K562 (cell line): ENCODE data around the gene TBX10. TPM values are rescaled to one million over a fixed set of nuclear protein-coding genes. Genes with fewer than 3 reads are reported as not detected.
A peak's percentile ranks its signal among the peaks of the same experiment; 100 is the strongest.

ENCODE experiments used
- ATAC-seq: fragments of 200-7000 bp; cut with Tn5 transposase; 3 replicates; pipeline ENCODE4 v1.9.1; 2020; ENCODE audit warnings: moderate library complexity
- BruUV-seq: library from RNA; stranded (reverse); fragments of 400-500 nt; replicated peaks from 2 replicates; lab custom pipeline; 2021; lab: Mats Ljungman, UMichigan
- CTCF ChIA-PET: fragments of 300-600 bp; formaldehyde crosslinking; extraction: SDS; loops from one replicate; lab custom pipeline; 2021; ENCODE audit warnings: low intra/inter-chr PET ratio; lab: Yijun Ruan, JAX
- POLR2A ChIA-PET: fragments of 300-600, 350-650 bp; sonication (Branson Sonifier 250); formaldehyde crosslinking; extraction: SDS; loops from one replicate; lab custom pipeline; 2021; ENCODE audit warnings: antibody characterized with exemption, inconsistent platforms; lab: Yijun Ruan, JAX
- DNase-seq, 4 experiments: peaks; one replicate each; pipeline versions ENCODE4 v3.0.0 to v3.0.0-alpha.2; 2011 to 2018; ENCODE audit warnings: low spot score in 3 of 4, mixed read lengths in 3 of 4; ENCODE audit errors: extremely low read depth in 1 of 4
- FAIRE-seq: peaks from 2 replicates; lab custom pipeline; 2011; peaks lifted over from hg19 to GRCh38; lab: Jason Lieb, UNC
- H2AFZ ChIP-seq: 2 replicates; pipeline ENCODE4 v1.6.0; 2011; ENCODE audit warnings: low read depth, low read length, control low read depth, inconsistent platforms
- H3K27ac ChIP-seq: fragments of 200-600 bp; 3 replicates; pipeline ENCODE4 v1.8.0; 2011; ENCODE audit warnings: low read depth, mild to moderate bottlenecking, control low read depth, inconsistent platforms, low read length, moderate library complexity, mixed read lengths; ENCODE audit errors: extremely low read depth
- H3K27me3 ChIP-seq, 2 experiments: fragments of 300-600 bp in 1 of 2; 2 replicates in 1 of 2; 3 replicates in 1 of 2; pipeline versions ENCODE4 v1.6.0 to v1.8.0; 2011; ENCODE audit warnings: inconsistent platforms in 2 of 2, low read length in 2 of 2, mild to moderate bottlenecking in 1 of 2, mixed read lengths in 1 of 2, moderate library complexity in 1 of 2; ENCODE audit not compliant: control insufficient read depth in 2 of 2, insufficient read depth in 2 of 2
- H3K36me3 ChIP-seq: fragments of 300-600 bp; 3 replicates; pipeline ENCODE4 v1.8.0; 2011; ENCODE audit warnings: mild to moderate bottlenecking, low read length, inconsistent platforms; ENCODE audit not compliant: control insufficient read depth, insufficient read depth
- H3K4me1 ChIP-seq, 2 experiments: fragments of 200-600 bp in 1 of 2; replicated peaks in 1 of 2; 2 replicates in 1 of 2; 3 replicates in 1 of 2; pipeline versions ENCODE4 v1.5.1 to v1.8.0; 2011; ENCODE audit warnings: inconsistent platforms in 2 of 2, low read length in 2 of 2, mild to moderate bottlenecking in 1 of 2, mixed read lengths in 1 of 2, moderate library complexity in 1 of 2; ENCODE audit not compliant: control insufficient read depth in 2 of 2, insufficient read depth in 2 of 2
- H3K4me2 ChIP-seq: 2 replicates; pipeline ENCODE4 v1.6.1; 2011; ENCODE audit warnings: low read length, control low read depth, inconsistent platforms, mixed read lengths; ENCODE audit not compliant: insufficient read depth
- H3K4me3 ChIP-seq: fragments of 200-600 bp; sonication (generic), shearing (Covaris generic); 2 replicates; pipeline ENCODE4 v1.5.1; 2016; ENCODE audit warnings: control low read depth, inconsistent platforms
- H3K79me2 ChIP-seq: fragments of 200-600 bp; 3 replicates; pipeline ENCODE4 v1.8.0; 2011; ENCODE audit warnings: low read length, inconsistent platforms; ENCODE audit not compliant: control insufficient read depth, insufficient read depth
- H3K9ac ChIP-seq, 2 experiments: 2 replicates each; pipeline versions ENCODE4 v1.6.0 to v1.6.1; 2011; ENCODE audit warnings: low read depth in 2 of 2, low read length in 2 of 2, control low read depth in 1 of 2, inconsistent platforms in 1 of 2, mild to moderate bottlenecking in 1 of 2, mixed read lengths in 1 of 2; ENCODE audit not compliant: insufficient read depth in 1 of 2
- H3K9me1 ChIP-seq: one replicate; pipeline ENCODE4 v1.6.0; 2011; ENCODE audit warnings: inconsistent platforms, mild to moderate bottlenecking, low read length, moderate library complexity; ENCODE audit not compliant: control insufficient read depth, insufficient read depth
- H3K9me3 ChIP-seq: replicated peaks from 2 replicates; pipeline ENCODE4 v1.5.1; 2011; ENCODE audit warnings: low read depth, low read length, inconsistent platforms; ENCODE audit not compliant: control insufficient read depth, insufficient read depth
- H4K20me1 ChIP-seq: replicated peaks from 2 replicates; pipeline ENCODE4 v1.6.1; 2011; ENCODE audit warnings: low read length, inconsistent platforms, mixed read lengths; ENCODE audit not compliant: control insufficient read depth, insufficient read depth
- ASH1L ChIP-seq: fragments of 450-650 bp; IDR thresholded peaks from 2 replicates; pipeline ENCODE4 v1.6.1; 2018; ENCODE audit warnings: borderline replicate concordance, mild to moderate bottlenecking, low read depth; ENCODE audit not compliant: partially characterized antibody
- CAMTA2 ChIP-seq: fragments of 250-450 bp; sonication (Bioruptor Pico); conservative IDR thresholded peaks from 2 replicates; pipeline ENCODE4 v1.5.1; 2022
- CC2D1A ChIP-seq: fragments of 450-650 bp; IDR thresholded peaks from 2 replicates; pipeline ENCODE4 v1.6.1; 2017; ENCODE audit warnings: mild to moderate bottlenecking
- CHD1 ChIP-seq: fragments of 200-600 bp; sonication (generic); IDR thresholded peaks from one replicate; pipeline ENCODE4 v1.6.1; 2012; ENCODE audit warnings: mild to moderate bottlenecking, moderate library complexity, low read length, inconsistent platforms
- CLOCK ChIP-seq: fragments of 250-450 bp; sonication (Bioruptor Pico); IDR thresholded peaks from 2 replicates; pipeline ENCODE4 v1.4.0; 2020; ENCODE audit warnings: mild to moderate bottlenecking, moderate library complexity, borderline replicate concordance
- HIVEP1 ChIP-seq: fragments of 250-450 bp; sonication (Bioruptor Pico); IDR thresholded peaks from 2 replicates; pipeline ENCODE4 v1.4.0; 2020; ENCODE audit warnings: mild to moderate bottlenecking
- HOMEZ ChIP-seq: fragments of 250-450 bp; sonication (Bioruptor Pico); IDR thresholded peaks from 2 replicates; pipeline ENCODE4 v1.4.0; 2020; ENCODE audit warnings: mild to moderate bottlenecking, moderate library complexity
- IRF2 ChIP-seq: sonication (generic); formaldehyde crosslinking; IDR thresholded peaks from 2 replicates; pipeline ENCODE4 v1.8.1; 2022; ENCODE audit warnings: mild to moderate bottlenecking, missing genetic modification reagents
- JUND ChIP-seq, 2 experiments: IDR thresholded peaks; 2 replicates in 1 of 2; 3 replicates in 1 of 2; pipeline ENCODE4 v1.6.1; 2011; ENCODE audit warnings: borderline replicate concordance in 2 of 2, low read depth in 2 of 2, low read length in 2 of 2, improper control_type of control experiment in 1 of 2, missing biosample characterization in 1 of 2, missing genetic modification characterization in 1 of 2, missing genetic modification reagents in 1 of 2
- MTA2 ChIP-seq: fragments of 450-650 bp; IDR thresholded peaks from 2 replicates; pipeline ENCODE4 v1.6.1; 2016; ENCODE audit warnings: low read depth
- NR3C1 ChIP-seq: sonication (generic); formaldehyde crosslinking; IDR thresholded peaks from 2 replicates; pipeline ENCODE4 v1.8.1; 2022; ENCODE audit warnings: missing genetic modification reagents
- TBP ChIP-seq: optimal IDR thresholded peaks from 2 replicates; pipeline ENCODE3; 2011; ENCODE audit warnings: low read depth, low read length, improper control_type of control experiment
- TRIM24 ChIP-seq, 2 experiments: fragments of 450-650 bp; IDR thresholded peaks; 2 replicates each; pipeline ENCODE4 v1.6.1; 2016
- WGBS: fragments of 100-300 bp; shearing (Covaris generic); methylation state at CpG from one replicate; pipeline ENCODE4 v1.1.6; 2016; ENCODE audit warnings: low coverage, mixed read lengths; ENCODE audit not compliant: insufficient coverage; ENCODE audit errors: missing lambda C conversion rate; 5-methylcytosine and 5-hydroxymethylcytosine counted together
- in situ Hi-C: fragments of 300-500 bp; cut with MboI; formaldehyde crosslinking; loops from 4 replicates; pipeline ENCODE4 v1.15.0; 2018; ENCODE audit warnings: inconsistent platforms, mixed read lengths
- intact Hi-C: fragments of 100-400 bp; cut with micrococcal nuclease; formaldehyde crosslinking; loops from 2 replicates; pipeline ENCODE4 v1.14.2; 2022
- polyA plus RNA-seq, 8 experiments: library from polyadenylated mRNA; depleted of rRNA in 4 of 8; stranded (reverse) in 5 of 8; unstranded in 3 of 8; fragments of >200 nt; fragmentation: Nextera tagmentation in 2 of 8; fragmentation: Illumina TruSeq in 1 of 8; extraction: Ambion mirVana in 2 of 8; extraction: Trizol in 1 of 8; gene quantifications; 2 replicates each; pipeline versions ENCODE4 v1.2.1 to v1.2.3, GENCODE V29; 2011 to 2014; ENCODE audit warnings: inconsistent platforms in 1 of 8, missing spikeins in 1 of 8
- total RNA-seq, 7 experiments: library from RNA; depleted of rRNA in 6 of 7; stranded (reverse); fragments of >200 nt in 6 of 7; fragmentation: Illumina TruSeq in 2 of 7; extraction: Trizol in 2 of 7; gene quantifications; 2 replicates each; pipeline versions ENCODE4 v1.2.1 to v1.2.3, GENCODE V29; 2011 to 2021; ENCODE audit warnings: low replicate concordance in 1 of 7

The TBX10 gene
- total and polyA plus RNA-seq, 9 of the 15 experiments (the other 6 are each of a cell fraction or from before 2014, with no cell fraction given) = not detected

- TF ChIP-seq CHD1 (no peak), TRIM24 (IDR thresholded peaks at IDR 0.05) (no peak), CC2D1A (no peak), JUND (IDR thresholded peaks at IDR 0.05; ENCODE audit: borderline replicate concordance, low read depth, low read length) (no peak), JUND (tag; IDR thresholded peaks at IDR 0.05; ENCODE audit: borderline replicate concordance, low read depth, low read length) (no peak), CLOCK (no peak), HOMEZ (no peak), HIVEP1 (no peak), MTA2 (no peak), ASH1L (no peak), TBP (no peak), IRF2 (CRISPR knock-in tag) (no peak), CAMTA2 (CRISPR knock-in tag) (no peak), NR3C1 (CRISPR knock-in tag) (no peak)
- Histone ChIP-seq H3K27ac (no peak overlapping the region), H3K4me3 (no peak overlapping the region), H3K36me3 (no peaks in the 10 kb centered on the region), H3K9me3 (no peaks in the 10 kb centered on the region; the same call in none of the 2 replicates), H3K27me3 (peaks cover 2 to 23% of the 10 kb centered on the region in 2 experiments; a peak in 4 of 5 replicates), H2AFZ (0 out of 2 replicates have a peak overlapping the region, but pooled peaks have one; percentile 3), H3K4me1 (peaks cover 0 to 8% of the 10 kb centered on the region in 2 experiments; a peak in 1 of 5 replicates), H3K9ac (no peak overlapping the region), H3K4me2 (no peak overlapping the region), H3K9me1 (no peaks in the 10 kb centered on the region), H4K20me1 (peaks cover 3% of the 10 kb centered on the region; the same call in 1 of the 2 replicates), H3K79me2 (no peaks in the 10 kb centered on the region)
- no TSS peak for BruUV-seq
- no peak for FAIRE-seq
- ChIA-PET CTCF (no interaction called here), POLR2A (interaction anchor here (1.0 kb wide), 1 partner anchor 11 kb away, joined by 3 read pairs; no protein-coding TSS in a partner anchor)
- intact Hi-C loops (no loop called here), in situ Hi-C loops (loop anchor here (5.0 kb wide), 1 partner anchor 82 kb away; no protein-coding TSS in a partner anchor)
- WGBS = 24% methylated on average over 9 of the region's 9 CpGs
- ATAC-seq = no peak
- DNase-seq = no peak
Observed at GRCh38 chr11:67654225-67654624, 14.7 kb upstream of the TBX10 start.
